ENCODE measurements around the gene TEX11.
"Not testable (repeated sequence)": the region's sequence is repeated elsewhere in the genome, so short reads cannot be mapped to it uniquely, and the experiment has no call there.

GRCh38 chrX:70796742-70797141 lies 111.8 kb downstream of the TEX11 start:
- not testable (repeated sequence) for TF ChIP-seq CTCF (optimal IDR thresholded peaks at IDR 0.05 in 1 of 3, IDR thresholded peaks at IDR 0.05 in 1 of 3, conservative IDR thresholded peaks at IDR 0.05 in 1 of 3; ENCODE audit: extremely low read depth in 1 of 3, insufficient read depth in 2 of 3, low read length in 3 of 3); EZH2 (IDR thresholded peaks at IDR 0.05; ENCODE audit: low read length)
